OCI-LY3 (cell line): Measurements from ENCODE around the gene CDON.

Experiments used
- H2AFZ ChIP-seq: fragments of 200-600, 300-600 bp; shearing (Covaris generic); 2 replicates; pipeline ENCODE4 v1.6.0; 2014; ENCODE audit warnings: antibody characterized with exemption, low read depth, low read length
- H3K27ac ChIP-seq: fragments of 200-600, 300-600 bp; sonication (generic); 2 replicates; pipeline ENCODE4 v1.5.1; 2014; ENCODE audit warnings: mild to moderate bottlenecking, low read length, moderate library complexity, mixed read lengths
- H3K27me3 ChIP-seq: fragments of 200-600, 300-600 bp; sonication (generic); 2 replicates; pipeline ENCODE4 v1.6.1; 2014; ENCODE audit warnings: low read depth, low read length, mixed read lengths
- H3K36me3 ChIP-seq: fragments of 200-600, 300-600 bp; sonication (generic); replicated peaks from 2 replicates; pipeline ENCODE3; 2014; ENCODE audit warnings: low read depth, low read length, mixed read lengths
- H3K4me1 ChIP-seq: fragments of 300-600, 200-600 bp; sonication (generic); 2 replicates; pipeline ENCODE4 v1.6.1; 2014; ENCODE audit warnings: low read length, mixed read lengths
- H3K4me2 ChIP-seq: fragments of 200-600, 300-600 bp; sonication (generic); 2 replicates; pipeline ENCODE4 v1.6.1; 2014; ENCODE audit warnings: low read length, mixed read lengths
- H3K4me3 ChIP-seq: fragments of 300-600, 200-600 bp; sonication (generic); 2 replicates; pipeline ENCODE4 v1.5.1; 2014; ENCODE audit warnings: antibody characterized with exemption, mild to moderate bottlenecking, low read length, moderate library complexity
- H3K79me2 ChIP-seq: fragments of 300-600, 200-600 bp; shearing (Covaris generic); 2 replicates; pipeline ENCODE4 v1.6.1; 2014; ENCODE audit warnings: mild to moderate bottlenecking, low read length, mixed read lengths
- H3K9ac ChIP-seq: fragments of 300-600, 200-600 bp; shearing (Covaris generic); 2 replicates; pipeline ENCODE4 v1.6.0; 2014; ENCODE audit warnings: mild to moderate bottlenecking, low read length, moderate library complexity
- H3K9me3 ChIP-seq: fragments of 200-600, 300-600 bp; shearing (Covaris generic); 2 replicates; pipeline ENCODE4 v1.6.1; 2014; ENCODE audit warnings: low read length, mixed read lengths; ENCODE audit not compliant: insufficient read depth
- H4K20me1 ChIP-seq: fragments of 200-600, 300-600 bp; sonication (generic); 2 replicates; pipeline ENCODE4 v1.6.1; 2016; ENCODE audit warnings: low read length, mixed read lengths; ENCODE audit not compliant: insufficient read depth
- EZH2phosphoT487 ChIP-seq: fragments of 200-600 bp; shearing (Covaris generic); IDR thresholded peaks from 2 replicates; pipeline ENCODE4 v1.6.1; 2018; ENCODE audit warnings: antibody characterized with exemption, mixed run types, low read depth
- TF ChIP-seq, protein P1 (sequence below): fragments of 200-600, 300-600 bp; sonication (generic); IDR thresholded peaks from 2 replicates; pipeline ENCODE4 v1.5.1; 2014; ENCODE audit warnings: antibody characterized with exemption, low read length, low read depth

Gene CDON

GRCh38 chr11:125931116-125931515 is 131.6 kb downstream of the CDON start:
- Histone ChIP-seq H4K20me1 (no peaks in the 10 kb centered on the region), H3K4me1 (peaks cover 3% of the 10 kb centered on the region), H3K79me2 (no peaks in the 10 kb centered on the region), H3K4me2 (no peak overlapping the region), H2AFZ (no peak overlapping the region), H3K27me3 (peaks cover 36% of the 10 kb centered on the region), H3K9ac (no peak overlapping the region), H3K27ac (no peak overlapping the region), H3K36me3 (no peaks in the 10 kb centered on the region), H3K9me3 (no peaks in the 10 kb centered on the region), H3K4me3 (no peak overlapping the region)
- no peak for TF ChIP-seq EZH2phosphoT487
- TF ChIP-seq, protein P1, sequence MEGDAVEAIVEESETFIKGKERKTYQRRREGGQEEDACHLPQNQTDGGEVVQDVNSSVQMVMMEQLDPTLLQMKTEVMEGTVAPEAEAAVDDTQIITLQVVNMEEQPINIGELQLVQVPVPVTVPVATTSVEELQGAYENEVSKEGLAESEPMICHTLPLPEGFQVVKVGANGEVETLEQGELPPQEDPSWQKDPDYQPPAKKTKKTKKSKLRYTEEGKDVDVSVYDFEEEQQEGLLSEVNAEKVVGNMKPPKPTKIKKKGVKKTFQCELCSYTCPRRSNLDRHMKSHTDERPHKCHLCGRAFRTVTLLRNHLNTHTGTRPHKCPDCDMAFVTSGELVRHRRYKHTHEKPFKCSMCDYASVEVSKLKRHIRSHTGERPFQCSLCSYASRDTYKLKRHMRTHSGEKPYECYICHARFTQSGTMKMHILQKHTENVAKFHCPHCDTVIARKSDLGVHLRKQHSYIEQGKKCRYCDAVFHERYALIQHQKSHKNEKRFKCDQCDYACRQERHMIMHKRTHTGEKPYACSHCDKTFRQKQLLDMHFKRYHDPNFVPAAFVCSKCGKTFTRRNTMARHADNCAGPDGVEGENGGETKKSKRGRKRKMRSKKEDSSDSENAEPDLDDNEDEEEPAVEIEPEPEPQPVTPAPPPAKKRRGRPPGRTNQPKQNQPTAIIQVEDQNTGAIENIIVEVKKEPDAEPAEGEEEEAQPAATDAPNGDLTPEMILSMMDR, result no peak

DNA sequence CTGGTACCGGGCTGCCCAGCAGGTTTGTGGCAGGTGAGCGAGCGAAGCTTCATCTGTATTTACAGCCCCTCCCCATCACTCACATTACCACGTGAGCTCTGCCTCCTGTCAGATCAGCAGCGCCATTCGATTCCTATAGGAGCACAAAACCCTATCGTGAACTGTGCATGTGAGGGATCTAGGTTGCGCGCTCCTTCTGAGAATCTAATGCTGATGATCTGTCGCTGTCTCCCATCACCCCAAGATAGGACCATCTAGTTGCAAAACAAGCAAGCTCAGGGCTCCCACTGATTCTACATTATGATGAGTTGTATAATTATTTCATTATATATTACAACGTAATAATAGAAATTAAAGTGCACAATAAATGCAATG is 132.6 kb downstream of the CDON start:
- Histone ChIP-seq H3K4me3 (no peak overlapping the region), H4K20me1 (no peaks in the 10 kb centered on the region), H3K79me2 (no peaks in the 10 kb centered on the region), H3K4me1 (peaks cover 3% of the 10 kb centered on the region), H3K27me3 (peaks cover 47% of the 10 kb centered on the region), H3K36me3 (no peaks in the 10 kb centered on the region), H2AFZ (no peak overlapping the region), H3K27ac (no peak overlapping the region), H3K9ac (no peak overlapping the region), H3K9me3 (no peaks in the 10 kb centered on the region), H3K4me2 (no peak overlapping the region)
- TF ChIP-seq EZH2phosphoT487, result no peak
- TF ChIP-seq, protein P1, result no peak

- H3K4me2 ChIP-seq, result no peak overlapping the region
- no peak for TF ChIP-seq EZH2phosphoT487
- TF ChIP-seq, protein P1, result no peak
- H4K20me1 ChIP-seq, result no peaks in the 10 kb centered on the region
These were observed 133.1 kb downstream of the CDON start for GRCh38 chr11:125929445-125930075.

GRCh38 chr11:125926682-125927081 is 136.0 kb downstream of the CDON start:
- Histone ChIP-seq H3K9me3 (no peaks in the 10 kb centered on the region), H3K27me3 (peaks cover 59% of the 10 kb centered on the region), H3K79me2 (no peaks in the 10 kb centered on the region), H3K4me1 (0 out of 2 replicates have a peak, but pooled peaks cover 4% of the 10 kb centered on the region), H3K4me3 (no peak overlapping the region), H3K36me3 (no peaks in the 10 kb centered on the region), H4K20me1 (no peaks in the 10 kb centered on the region), H2AFZ (no peak overlapping the region), H3K27ac (no peak overlapping the region), H3K4me2 (no peak overlapping the region), H3K9ac (no peak overlapping the region)
- TF ChIP-seq, protein P1, result no peak
- TF ChIP-seq EZH2phosphoT487, result no peak

More at GRCh38 chr11:125929445-125930075, 133.1 kb downstream of the CDON start:
- H3K9ac ChIP-seq, result no peak overlapping the region
- H2AFZ ChIP-seq, result no peak overlapping the region
- no peaks in the 10 kb centered on the region for H3K79me2 ChIP-seq
- no peaks in the 10 kb centered on the region for H3K36me3 ChIP-seq
- no peak overlapping the region for H3K4me3 ChIP-seq
- no peaks in the 10 kb centered on the region for H3K9me3 ChIP-seq
- peaks cover 3% of the 10 kb centered on the region for H3K4me1 ChIP-seq
- no peak overlapping the region for H3K27ac ChIP-seq
- peaks cover 52% of the 10 kb centered on the region for H3K27me3 ChIP-seq
